ENCODE measurements around the gene UQCRQ. TPM values are rescaled to one million over a fixed set of nuclear protein-coding genes. Genes with fewer than 3 reads are reported as not detected.

Gene UQCRQ
- total and polyA plus RNA-seq, 4 donors = 62.5 to 2,326 (median 326) TPM

DNA sequence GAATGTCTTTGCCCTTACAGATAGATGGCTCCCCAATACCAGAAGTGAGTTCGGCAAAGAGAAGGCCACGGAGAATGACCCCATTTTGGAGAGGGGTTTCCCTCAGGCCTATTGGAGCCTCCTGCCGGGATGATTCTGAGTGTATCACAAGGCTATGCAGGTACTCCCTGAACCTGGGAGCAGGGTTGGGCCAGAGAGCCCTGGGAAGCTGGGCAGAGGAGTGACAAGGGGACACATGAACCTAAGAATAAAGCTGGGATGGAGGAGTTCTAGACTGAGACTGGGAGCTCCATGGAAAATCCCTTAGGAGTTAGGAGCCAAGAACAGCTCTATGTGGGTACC lies 7.5 kb downstream of the UQCRQ start:
- Histone ChIP-seq H3K27ac (ENCODE audit: low read depth in 1 of 2, low read length in 2 of 2) (peak overlapping the region; percentile 90 to 98), H3K9me3 (ENCODE audit: control insufficient read depth in 4 of 4, low read length in 3 of 4) (no peaks in the 10 kb centered on the region), H3K9ac (ENCODE audit: low read depth in 1 of 2, low read length in 2 of 2) (peak overlapping the region; percentile 98 to 100), H3K36me3 (ENCODE audit: control insufficient read depth in 4 of 4, insufficient read depth in 3 of 4, low read depth in 1 of 4, low read length in 3 of 4) (peaks cover 3 to 17% (median 9%) of the 10 kb centered on the region in 4 donors), H3K4me3 (ENCODE audit: low read depth in 1 of 3, low read length in 3 of 3) (peak overlapping the region; percentile 54 to 81 (median 72)), H3K27me3 (ENCODE audit: control insufficient read depth in 4 of 4, insufficient read depth in 4 of 4, low read length in 3 of 4) (no peaks in the 10 kb centered on the region), H3K4me1 (ENCODE audit: control insufficient read depth in 4 of 4, insufficient read depth in 4 of 4, low read length in 3 of 4) (peaks cover 15 to 43% (median 32%) of the 10 kb centered on the region in 4 donors)
- DNase-seq (ENCODE audit: low spot score) = no peak
- WGBS = 38% methylated on average over 3 of the region's 3 CpGs
- TF ChIP-seq EGR1 (IDR thresholded peaks at IDR 0.05; ENCODE audit: low read depth in 2 of 2) = peak in 1 of 2 donors; percentile 9
- no peak for TF ChIP-seq MAX (IDR thresholded peaks at IDR 0.05)

- WGBS = 47% methylated on average over 1 of the region's 1 CpG
- H3K27ac ChIP-seq (ENCODE audit: low read depth in 1 of 2, low read length in 2 of 2) = peak overlapping the region; percentile 29 to 57
- H3K36me3 ChIP-seq (ENCODE audit: control insufficient read depth in 4 of 4, insufficient read depth in 3 of 4, low read depth in 1 of 4, low read length in 3 of 4) = peaks cover 4 to 32% (median 23%) of the 10 kb centered on the region in 4 donors
- DNase-seq (ENCODE audit: low spot score) = no peak
- H3K27me3 ChIP-seq (ENCODE audit: control insufficient read depth in 4 of 4, insufficient read depth in 4 of 4, low read length in 3 of 4) = no peaks in the 10 kb centered on the region
- no peak for TF ChIP-seq REST (IDR thresholded peaks at IDR 0.05)
- peak; percentile 87 for TF ChIP-seq YY1 (IDR thresholded peaks at IDR 0.05)
- peak; percentile 44 for TF ChIP-seq SP1 (IDR thresholded peaks at IDR 0.05)
- TF ChIP-seq NR2F2 (IDR thresholded peaks at IDR 0.05) = no peak
- TF ChIP-seq, protein P1, sequence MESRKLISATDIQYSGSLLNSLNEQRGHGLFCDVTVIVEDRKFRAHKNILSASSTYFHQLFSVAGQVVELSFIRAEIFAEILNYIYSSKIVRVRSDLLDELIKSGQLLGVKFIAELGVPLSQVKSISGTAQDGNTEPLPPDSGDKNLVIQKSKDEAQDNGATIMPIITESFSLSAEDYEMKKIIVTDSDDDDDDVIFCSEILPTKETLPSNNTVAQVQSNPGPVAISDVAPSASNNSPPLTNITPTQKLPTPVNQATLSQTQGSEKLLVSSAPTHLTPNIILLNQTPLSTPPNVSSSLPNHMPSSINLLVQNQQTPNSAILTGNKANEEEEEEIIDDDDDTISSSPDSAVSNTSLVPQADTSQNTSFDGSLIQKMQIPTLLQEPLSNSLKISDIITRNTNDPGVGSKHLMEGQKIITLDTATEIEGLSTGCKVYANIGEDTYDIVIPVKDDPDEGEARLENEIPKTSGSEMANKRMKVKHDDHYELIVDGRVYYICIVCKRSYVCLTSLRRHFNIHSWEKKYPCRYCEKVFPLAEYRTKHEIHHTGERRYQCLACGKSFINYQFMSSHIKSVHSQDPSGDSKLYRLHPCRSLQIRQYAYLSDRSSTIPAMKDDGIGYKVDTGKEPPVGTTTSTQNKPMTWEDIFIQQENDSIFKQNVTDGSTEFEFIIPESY (IDR thresholded peaks at IDR 0.05) = no peak
- TF ChIP-seq TAF1 (conservative IDR thresholded peaks at IDR 0.05) = peak; percentile 25
- peak in 1 of 2 donors; percentile 10 for TF ChIP-seq EGR1 (IDR thresholded peaks at IDR 0.05; ENCODE audit: low read depth in 2 of 2)
- TF ChIP-seq MAX (IDR thresholded peaks at IDR 0.05) = no peak
- peak in 1 of 2 donors; percentile 20 for TF ChIP-seq HNF4A (conservative IDR thresholded peaks at IDR 0.05)
- TF ChIP-seq FOXA1 (IDR thresholded peaks at IDR 0.05) = no peak
- TF ChIP-seq, protein P2, sequence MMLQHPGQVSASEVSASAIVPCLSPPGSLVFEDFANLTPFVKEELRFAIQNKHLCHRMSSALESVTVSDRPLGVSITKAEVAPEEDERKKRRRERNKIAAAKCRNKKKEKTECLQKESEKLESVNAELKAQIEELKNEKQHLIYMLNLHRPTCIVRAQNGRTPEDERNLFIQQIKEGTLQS (IDR thresholded peaks at IDR 0.05) = peak; percentile 23
- peak; percentile 39 for TF ChIP-seq FOXA2 (IDR thresholded peaks at IDR 0.05)
- TF ChIP-seq RXRA (IDR thresholded peaks at IDR 0.05) = peak in 1 of 2 donors; percentile 8
- peak in 1 of 2 donors; percentile 38 for TF ChIP-seq JUND (IDR thresholded peaks at IDR 0.05)
- TF ChIP-seq RAD21 (IDR thresholded peaks at IDR 0.05) = no peak
- TF ChIP-seq HNF4G (IDR thresholded peaks at IDR 0.05) = no peak
- H3K4me1 ChIP-seq (ENCODE audit: control insufficient read depth in 4 of 4, insufficient read depth in 4 of 4, low read length in 3 of 4) = peaks cover 9 to 24% (median 17%) of the 10 kb centered on the region in 4 donors
- H3K4me3 ChIP-seq (ENCODE audit: low read depth in 1 of 3, low read length in 3 of 3) = peak overlapping the region in 2 of 3 donors; percentile 11 to 72
- no peaks in the 10 kb centered on the region for H3K9me3 ChIP-seq (ENCODE audit: control insufficient read depth in 4 of 4, low read length in 3 of 4)
- peak overlapping the region in 1 of 2 donors; percentile 100 for H3K9ac ChIP-seq (ENCODE audit: low read depth in 1 of 2, low read length in 2 of 2)
Observed at GRCh38 chr5:132876020-132876759, 9.7 kb downstream of the UQCRQ start.
